Measurements from ENCODE around the gene PRKN.

PRKN gene

GRCh38 chr6:162187168-162187935 lies 540.2 kb downstream of the PRKN start:
- H3K4me1 ChIP-seq (ENCODE audit: control insufficient read depth, insufficient read depth, low read length, poor library complexity, severe bottlenecking) = no peaks in the 10 kb centered on the region
- no peak overlapping the region for H3K4me3 ChIP-seq (ENCODE audit: insufficient read depth, low read depth, low read length, poor library complexity, severe bottlenecking)
- no peaks in the 10 kb centered on the region for H3K27me3 ChIP-seq (replicated peaks; ENCODE audit: control insufficient read depth, insufficient read depth, low read length, poor library complexity, severe bottlenecking)
- no peaks in the 10 kb centered on the region for H3K9me3 ChIP-seq (ENCODE audit: control insufficient read depth, low read length)
- no peak for DNase-seq
- no peaks in the 10 kb centered on the region for H3K36me3 ChIP-seq (ENCODE audit: control insufficient read depth, insufficient read depth, low read length)
- H3K27ac ChIP-seq (ENCODE audit: insufficient read depth, low read length, poor library complexity, severe bottlenecking) = no peak overlapping the region

DNA sequence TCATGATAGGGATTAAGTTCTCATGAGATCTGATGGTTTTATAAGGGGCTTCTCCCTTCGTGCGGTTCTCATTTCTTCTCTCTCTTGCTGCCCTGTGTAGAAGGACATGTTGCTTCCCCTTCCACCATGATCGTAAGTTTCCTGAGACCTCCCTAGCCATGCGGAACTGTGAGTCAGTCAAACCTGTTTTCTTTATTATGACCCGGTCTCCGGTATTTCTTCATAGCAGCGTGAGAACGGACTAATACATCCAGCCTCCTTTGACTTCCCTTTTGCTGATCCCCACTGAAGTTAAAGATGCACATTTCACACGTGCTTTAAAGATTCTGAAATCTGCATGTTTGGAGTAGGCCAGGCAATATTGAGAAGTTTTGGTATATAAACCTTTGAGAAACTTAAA lies 543.1 kb downstream of the PRKN start:
- no peaks in the 10 kb centered on the region for H3K9me3 ChIP-seq (ENCODE audit: control insufficient read depth, low read length)
- H3K4me1 ChIP-seq (ENCODE audit: control insufficient read depth, insufficient read depth, low read length, poor library complexity, severe bottlenecking) = no peaks in the 10 kb centered on the region
- no peak for DNase-seq
- no peaks in the 10 kb centered on the region for H3K27me3 ChIP-seq (replicated peaks; ENCODE audit: control insufficient read depth, insufficient read depth, low read length, poor library complexity, severe bottlenecking)
- no peaks in the 10 kb centered on the region for H3K36me3 ChIP-seq (ENCODE audit: control insufficient read depth, insufficient read depth, low read length)
- H3K4me3 ChIP-seq (ENCODE audit: insufficient read depth, low read depth, low read length, poor library complexity, severe bottlenecking) = no peak overlapping the region
- no peak overlapping the region for H3K27ac ChIP-seq (ENCODE audit: insufficient read depth, low read length, poor library complexity, severe bottlenecking)

DNA sequence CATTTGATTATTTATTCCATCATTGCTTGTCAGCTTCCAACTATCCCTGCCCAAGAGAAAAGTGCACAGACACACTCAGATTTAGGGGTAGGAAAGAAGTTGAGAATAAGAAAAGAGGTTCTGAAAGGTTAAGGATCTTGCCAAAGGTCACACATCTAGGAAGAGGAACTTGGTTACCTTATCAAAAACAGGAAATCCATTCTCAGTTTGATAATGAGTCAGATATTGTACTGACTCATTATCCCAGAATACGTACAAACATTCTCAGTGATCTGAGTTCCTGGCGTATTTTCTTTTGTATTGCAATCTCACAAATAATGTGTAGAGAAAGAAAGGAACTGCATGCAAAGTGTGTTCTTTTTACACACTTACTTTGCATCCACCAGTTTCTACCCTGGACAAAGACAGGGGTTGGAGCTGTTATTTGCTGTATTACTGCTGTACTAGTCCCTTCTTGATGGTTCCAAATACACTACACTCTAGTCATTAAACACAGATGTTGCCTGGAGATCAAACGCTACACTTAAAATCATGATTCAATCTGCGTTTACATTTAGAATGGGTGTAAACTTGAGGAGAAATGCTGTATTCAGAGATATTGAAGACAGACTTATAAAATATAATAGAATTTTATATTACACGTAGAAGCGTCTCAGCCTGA lies 545.7 kb downstream of the PRKN start:
- DNase-seq = no peak
- H3K27ac ChIP-seq (ENCODE audit: insufficient read depth, low read length, poor library complexity, severe bottlenecking) = no peak overlapping the region
- no peaks in the 10 kb centered on the region for H3K9me3 ChIP-seq (ENCODE audit: control insufficient read depth, low read length)
- H3K4me3 ChIP-seq (ENCODE audit: insufficient read depth, low read depth, low read length, poor library complexity, severe bottlenecking) = no peak overlapping the region
- no peaks in the 10 kb centered on the region for H3K36me3 ChIP-seq (ENCODE audit: control insufficient read depth, insufficient read depth, low read length)
- no peaks in the 10 kb centered on the region for H3K27me3 ChIP-seq (replicated peaks; ENCODE audit: control insufficient read depth, insufficient read depth, low read length, poor library complexity, severe bottlenecking)
- H3K4me1 ChIP-seq (ENCODE audit: control insufficient read depth, insufficient read depth, low read length, poor library complexity, severe bottlenecking) = no peaks in the 10 kb centered on the region

DNA sequence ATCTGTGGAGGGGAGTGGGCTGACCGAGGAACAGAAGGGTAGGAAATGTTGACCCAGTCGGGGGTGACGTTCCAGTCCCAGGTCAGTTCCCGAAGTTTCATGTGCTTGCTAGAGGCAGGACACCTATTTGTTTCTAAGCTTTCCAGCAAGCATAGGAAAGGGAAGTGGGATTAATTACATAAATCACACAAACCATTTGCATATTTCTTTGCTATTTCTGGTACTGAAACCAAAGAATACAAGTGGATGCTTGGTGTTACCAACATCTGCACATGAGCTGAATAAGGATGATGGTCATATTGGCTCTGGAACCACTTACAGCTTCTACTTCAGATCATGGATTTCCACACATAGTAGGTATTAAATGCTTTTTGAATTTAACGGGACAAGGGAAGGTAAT lies 546.5 kb downstream of the PRKN start:
- Histone ChIP-seq H3K27ac (ENCODE audit: insufficient read depth, low read length, poor library complexity, severe bottlenecking) (no peak overlapping the region), H3K36me3 (ENCODE audit: control insufficient read depth, insufficient read depth, low read length) (no peaks in the 10 kb centered on the region)

GRCh38 chr6:162179196-162179951 lies 548.2 kb downstream of the PRKN start:
- Histone ChIP-seq H3K4me1 (ENCODE audit: control insufficient read depth, insufficient read depth, low read length, poor library complexity, severe bottlenecking) (no peaks in the 10 kb centered on the region), H3K36me3 (ENCODE audit: control insufficient read depth, insufficient read depth, low read length) (no peaks in the 10 kb centered on the region), H3K4me3 (ENCODE audit: insufficient read depth, low read depth, low read length, poor library complexity, severe bottlenecking) (no peak overlapping the region), H3K27me3 (replicated peaks; ENCODE audit: control insufficient read depth, insufficient read depth, low read length, poor library complexity, severe bottlenecking) (no peaks in the 10 kb centered on the region), H3K27ac (ENCODE audit: insufficient read depth, low read length, poor library complexity, severe bottlenecking) (no peak overlapping the region), H3K9me3 (ENCODE audit: control insufficient read depth, low read length) (no peaks in the 10 kb centered on the region)
- no peak for DNase-seq

More for the DNA sequence above, 546.5 kb downstream of the PRKN start:
- Histone ChIP-seq H3K4me3 (ENCODE audit: insufficient read depth, low read depth, low read length, poor library complexity, severe bottlenecking) (no peak overlapping the region), H3K27me3 (replicated peaks; ENCODE audit: control insufficient read depth, insufficient read depth, low read length, poor library complexity, severe bottlenecking) (no peaks in the 10 kb centered on the region), H3K9me3 (ENCODE audit: control insufficient read depth, low read length) (no peaks in the 10 kb centered on the region), H3K4me1 (ENCODE audit: control insufficient read depth, insufficient read depth, low read length, poor library complexity, severe bottlenecking) (no peaks in the 10 kb centered on the region)
- DNase-seq = no peak

DNA sequence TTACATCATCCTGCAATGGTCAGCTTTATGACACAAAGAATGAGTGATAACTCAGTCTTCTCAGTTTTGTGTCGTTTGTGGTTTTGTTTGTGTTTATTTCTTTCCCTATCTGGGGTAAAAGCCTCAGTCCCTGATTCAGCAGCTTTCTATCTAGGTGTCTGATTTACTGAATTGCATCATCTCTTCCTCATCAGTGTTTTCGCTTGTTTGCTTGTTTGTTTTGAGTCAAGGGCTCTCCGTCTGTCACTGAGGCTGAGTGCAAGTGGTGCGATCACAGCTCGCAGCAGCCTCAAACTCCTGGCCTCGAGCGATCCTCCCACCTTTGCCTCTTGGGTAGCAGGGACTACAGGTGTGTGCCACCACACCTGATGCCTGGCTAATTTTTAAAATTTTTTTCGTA lies 548.9 kb downstream of the PRKN start:
- no peaks in the 10 kb centered on the region for H3K36me3 ChIP-seq (ENCODE audit: control insufficient read depth, insufficient read depth, low read length)
- DNase-seq = no peak
- no peak overlapping the region for H3K4me3 ChIP-seq (ENCODE audit: insufficient read depth, low read depth, low read length, poor library complexity, severe bottlenecking)
- H3K4me1 ChIP-seq (ENCODE audit: control insufficient read depth, insufficient read depth, low read length, poor library complexity, severe bottlenecking) = no peaks in the 10 kb centered on the region
- no peak overlapping the region for H3K27ac ChIP-seq (ENCODE audit: insufficient read depth, low read length, poor library complexity, severe bottlenecking)
- no peaks in the 10 kb centered on the region for H3K9me3 ChIP-seq (ENCODE audit: control insufficient read depth, low read length)
- no peaks in the 10 kb centered on the region for H3K27me3 ChIP-seq (replicated peaks; ENCODE audit: control insufficient read depth, insufficient read depth, low read length, poor library complexity, severe bottlenecking)

- Histone ChIP-seq H3K4me3 (ENCODE audit: insufficient read depth, low read depth, low read length, poor library complexity, severe bottlenecking) (no peak overlapping the region), H3K27ac (ENCODE audit: insufficient read depth, low read length, poor library complexity, severe bottlenecking) (no peak overlapping the region), H3K4me1 (ENCODE audit: control insufficient read depth, insufficient read depth, low read length, poor library complexity, severe bottlenecking) (no peaks in the 10 kb centered on the region), H3K36me3 (ENCODE audit: control insufficient read depth, insufficient read depth, low read length) (no peaks in the 10 kb centered on the region), H3K27me3 (replicated peaks; ENCODE audit: control insufficient read depth, insufficient read depth, low read length, poor library complexity, severe bottlenecking) (no peaks in the 10 kb centered on the region), H3K9me3 (ENCODE audit: control insufficient read depth, low read length) (no peaks in the 10 kb centered on the region)
- no peak for DNase-seq
These were observed 549.3 kb downstream of the PRKN start for GRCh38 chr6:162178266-162178665.

GRCh38 chr6:162177746-162178145 lies 549.8 kb downstream of the PRKN start:
- no peak for DNase-seq
- Histone ChIP-seq H3K27me3 (replicated peaks; ENCODE audit: control insufficient read depth, insufficient read depth, low read length, poor library complexity, severe bottlenecking) (no peaks in the 10 kb centered on the region), H3K36me3 (ENCODE audit: control insufficient read depth, insufficient read depth, low read length) (no peaks in the 10 kb centered on the region), H3K4me1 (ENCODE audit: control insufficient read depth, insufficient read depth, low read length, poor library complexity, severe bottlenecking) (no peaks in the 10 kb centered on the region), H3K4me3 (ENCODE audit: insufficient read depth, low read depth, low read length, poor library complexity, severe bottlenecking) (no peak overlapping the region), H3K27ac (ENCODE audit: insufficient read depth, low read length, poor library complexity, severe bottlenecking) (no peak overlapping the region), H3K9me3 (ENCODE audit: control insufficient read depth, low read length) (no peaks in the 10 kb centered on the region)

- Histone ChIP-seq H3K36me3 (ENCODE audit: control insufficient read depth, insufficient read depth, low read length) (no peaks in the 10 kb centered on the region), H3K9me3 (ENCODE audit: control insufficient read depth, low read length) (no peaks in the 10 kb centered on the region), H3K4me3 (ENCODE audit: insufficient read depth, low read depth, low read length, poor library complexity, severe bottlenecking) (no peak overlapping the region), H3K27me3 (replicated peaks; ENCODE audit: control insufficient read depth, insufficient read depth, low read length, poor library complexity, severe bottlenecking) (no peaks in the 10 kb centered on the region), H3K4me1 (ENCODE audit: control insufficient read depth, insufficient read depth, low read length, poor library complexity, severe bottlenecking) (no peaks in the 10 kb centered on the region), H3K27ac (ENCODE audit: insufficient read depth, low read length, poor library complexity, severe bottlenecking) (no peak overlapping the region)
- no peak for DNase-seq
These were observed 554.1 kb downstream of the PRKN start for GRCh38 chr6:162173466-162173865.

GRCh38 chr6:162165479-162165878 lies 562.1 kb downstream of the PRKN start:
- H3K9me3 ChIP-seq (ENCODE audit: control insufficient read depth, low read length) = no peaks in the 10 kb centered on the region
- H3K4me3 ChIP-seq (ENCODE audit: insufficient read depth, low read depth, low read length, poor library complexity, severe bottlenecking) = no peak overlapping the region
- no peaks in the 10 kb centered on the region for H3K27me3 ChIP-seq (replicated peaks; ENCODE audit: control insufficient read depth, insufficient read depth, low read length, poor library complexity, severe bottlenecking)
- no peaks in the 10 kb centered on the region for H3K4me1 ChIP-seq (ENCODE audit: control insufficient read depth, insufficient read depth, low read length, poor library complexity, severe bottlenecking)
- no peak overlapping the region for H3K27ac ChIP-seq (ENCODE audit: insufficient read depth, low read length, poor library complexity, severe bottlenecking)
- H3K36me3 ChIP-seq (ENCODE audit: control insufficient read depth, insufficient read depth, low read length) = no peaks in the 10 kb centered on the region
- no peak for DNase-seq

Measured in effector memory CD4-positive, alpha-beta T cell (primary cell).